ENCODE results near the gene PLXDC1.
"Not testable (repeated sequence)": the region's sequence is repeated elsewhere in the genome, so short reads cannot be mapped to it uniquely, and the experiment has no call there.

PLXDC1 gene

DNA sequence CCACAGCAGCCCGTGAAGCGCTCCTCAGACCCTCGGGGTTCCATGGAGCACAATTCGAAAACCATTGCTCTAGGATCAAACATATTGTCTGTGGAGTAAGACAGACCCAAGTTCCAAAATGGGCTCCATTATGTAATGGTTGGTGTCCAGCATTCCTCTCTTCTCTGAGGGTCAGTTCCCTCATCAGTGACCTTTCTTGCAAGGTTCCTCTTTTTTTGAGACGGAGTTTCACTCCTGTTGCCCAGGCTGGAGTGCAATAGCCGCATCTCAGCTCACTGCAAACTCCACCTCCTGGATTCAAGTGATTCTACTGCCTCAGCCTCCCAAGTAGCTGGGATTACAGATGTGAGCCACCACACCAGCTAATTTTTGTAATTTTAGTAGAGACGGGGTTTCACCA is 28.4 kb downstream of the PLXDC1 start:
- DNase-seq: no peak

DNA sequence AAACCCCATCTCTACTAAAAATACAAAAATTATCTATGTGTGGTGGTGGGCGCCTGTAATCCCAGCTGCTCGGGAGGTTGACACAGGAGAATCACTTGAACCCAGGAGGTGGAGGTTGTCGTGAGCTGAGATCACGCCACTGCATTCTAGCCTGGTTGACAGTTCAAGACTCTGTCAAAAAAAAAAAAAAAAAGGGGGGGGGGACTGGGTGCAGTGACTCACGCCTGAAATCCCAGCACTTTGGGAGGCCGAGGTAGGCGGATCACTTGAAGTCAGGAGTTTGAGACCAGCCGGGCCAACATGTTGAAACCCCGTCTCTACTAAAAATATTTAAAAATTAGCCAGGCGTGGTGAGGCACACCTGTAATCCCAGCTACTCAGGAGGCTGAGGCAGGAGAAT is 29.5 kb downstream of the PLXDC1 start:
- DNase-seq: not testable (repeated sequence)

DNA sequence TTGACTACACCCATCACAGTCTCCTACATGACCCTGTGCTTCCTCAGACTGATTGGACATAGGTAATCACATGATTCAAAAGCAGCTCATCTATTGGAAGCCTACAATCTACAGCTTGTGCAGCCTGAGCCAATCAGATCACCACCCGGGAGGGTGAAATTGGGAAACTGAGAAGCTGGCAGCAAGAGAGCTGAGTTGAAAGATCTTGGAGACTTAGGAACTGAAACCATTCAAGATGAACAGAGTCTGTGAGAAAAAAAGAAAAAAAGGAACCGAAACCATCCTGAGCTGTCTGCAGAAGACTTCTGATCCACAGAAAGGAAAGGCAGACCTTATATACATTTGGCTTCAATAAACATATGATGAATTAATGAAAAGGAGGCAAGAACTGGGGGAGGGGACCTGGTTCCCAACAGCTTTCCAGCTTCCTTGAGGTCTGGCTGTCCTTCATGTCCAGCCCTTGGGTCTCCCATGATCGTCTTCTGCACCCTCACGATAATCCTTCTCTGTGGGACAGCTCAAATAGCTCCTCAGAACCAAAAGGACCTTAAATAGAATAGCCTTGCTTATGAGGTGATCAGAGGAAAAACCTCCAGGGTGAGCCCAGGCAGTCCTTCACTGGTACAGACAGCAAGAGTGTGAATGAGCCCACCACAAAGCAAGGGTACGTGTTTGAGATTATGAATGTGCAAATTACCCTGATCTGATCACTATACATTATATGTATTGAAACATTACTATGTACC is 32.6 kb downstream of the PLXDC1 start:
- peak; percentile 54 for DNase-seq

DNA sequence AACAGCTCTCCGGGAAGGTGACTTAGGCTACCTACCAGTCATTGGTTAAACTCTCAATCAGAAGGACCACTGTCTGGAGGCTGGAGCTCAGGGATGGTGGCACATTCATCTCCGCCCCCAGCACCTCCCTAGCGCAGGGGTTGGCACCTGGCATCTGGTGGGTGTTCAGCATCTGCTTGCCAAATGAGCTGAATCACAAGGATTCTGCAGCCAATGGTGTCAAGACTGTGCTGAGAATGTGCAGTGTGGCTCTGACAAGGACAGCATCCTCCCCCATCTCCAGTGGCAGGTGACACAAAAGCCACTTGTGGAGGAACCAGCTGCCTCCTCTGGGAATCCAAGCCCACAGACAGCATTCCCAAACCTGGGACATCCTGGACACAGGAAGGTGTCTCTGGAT is 35.2 kb downstream of the PLXDC1 start:
- no peak for DNase-seq

DNA sequence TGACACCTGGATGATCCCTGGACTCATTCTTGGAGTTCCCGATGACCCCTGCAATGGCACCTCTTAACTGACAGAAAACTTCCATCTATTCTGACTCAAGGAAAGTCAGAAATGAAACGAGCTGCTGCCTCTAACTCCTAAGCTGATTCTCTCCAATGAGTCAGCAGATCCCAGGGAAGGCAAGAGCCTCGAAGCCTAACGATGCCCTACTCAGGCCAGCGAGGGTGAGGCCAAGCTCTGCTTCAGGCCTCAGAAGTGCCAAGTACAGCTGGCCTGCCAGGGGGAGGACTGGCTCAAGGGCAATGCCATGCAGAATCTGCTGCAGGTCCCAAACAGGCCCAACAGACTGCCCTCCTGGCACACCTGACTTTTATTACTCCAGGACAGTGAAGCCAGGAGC is 36.3 kb downstream of the PLXDC1 start:
- DNase-seq: no peak

DNA sequence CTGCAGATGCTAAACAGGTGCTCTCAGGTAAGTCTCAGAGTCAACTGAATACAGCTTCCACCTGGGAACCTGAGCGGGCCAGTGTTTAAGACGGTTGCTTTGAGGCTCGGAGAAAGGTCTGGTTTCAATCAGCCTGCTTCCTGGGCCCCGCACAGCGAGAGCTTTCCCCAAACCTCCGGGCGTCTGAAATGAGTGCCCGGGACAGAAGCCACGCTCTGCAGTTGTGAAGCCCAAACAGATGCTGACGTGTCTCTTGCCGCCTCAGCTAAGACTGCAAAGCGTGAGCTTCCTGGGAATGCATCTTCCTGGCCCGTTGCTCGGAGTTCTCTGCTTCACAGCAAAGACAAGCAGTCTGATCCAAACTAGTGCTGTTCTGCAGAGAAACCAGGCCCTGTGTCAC is 36.7 kb downstream of the PLXDC1 start:
- DNase-seq: no peak

DNA sequence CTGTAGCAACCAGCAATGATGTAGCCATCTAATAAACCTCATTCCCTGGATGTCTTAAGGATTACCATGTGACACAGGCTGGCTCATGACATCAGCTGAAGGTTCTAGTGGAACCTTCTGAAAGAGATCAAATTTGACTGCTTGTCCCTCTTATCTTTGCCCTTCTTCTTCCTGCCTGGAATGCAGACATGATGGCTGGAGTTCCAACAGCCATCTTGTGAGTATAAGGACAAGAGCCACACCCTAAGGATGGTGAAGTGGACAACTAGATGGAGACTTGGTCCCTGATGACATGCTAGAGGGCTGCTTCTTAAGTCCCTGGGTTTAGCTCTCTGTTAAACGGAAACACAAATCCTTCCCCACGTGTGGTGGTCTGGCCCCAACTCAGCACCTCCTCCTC is 37.6 kb downstream of the PLXDC1 start:
- no peak for DNase-seq

DNA sequence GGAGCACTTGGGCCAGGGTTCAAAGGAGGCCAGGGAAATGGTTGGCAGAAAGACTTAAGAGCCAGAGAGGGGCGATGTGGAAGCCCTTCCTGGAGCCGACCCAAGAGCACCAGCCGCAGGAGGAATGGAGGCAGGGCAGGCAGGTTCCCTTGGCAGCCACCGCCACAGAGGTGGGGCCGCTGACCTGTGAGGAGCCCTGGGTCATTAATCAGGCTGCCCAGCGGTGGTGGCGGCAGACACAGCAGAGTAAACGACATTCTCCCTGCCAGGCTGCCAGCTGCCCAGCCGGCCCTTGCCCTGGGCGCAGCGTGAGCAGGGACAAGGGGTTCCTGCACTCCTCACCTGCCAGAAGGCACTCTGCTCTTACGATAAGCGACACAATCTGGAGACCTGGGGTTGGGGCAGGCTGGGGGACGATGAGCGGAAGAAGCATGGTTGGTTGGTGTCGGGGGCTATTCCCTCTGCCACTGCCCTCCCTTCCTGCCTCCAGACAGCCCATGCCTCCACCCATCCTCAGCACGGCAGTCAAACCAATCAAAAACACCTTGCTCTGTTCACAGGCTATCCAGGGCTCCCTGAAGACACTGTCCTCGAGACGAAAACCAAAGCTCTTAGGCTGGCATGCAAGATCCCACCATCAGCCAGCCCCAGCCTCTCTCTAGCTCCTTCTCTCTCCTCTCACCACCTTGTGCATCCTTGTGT is 40.9 kb downstream of the PLXDC1 start:
- no peak for DNase-seq

DNA sequence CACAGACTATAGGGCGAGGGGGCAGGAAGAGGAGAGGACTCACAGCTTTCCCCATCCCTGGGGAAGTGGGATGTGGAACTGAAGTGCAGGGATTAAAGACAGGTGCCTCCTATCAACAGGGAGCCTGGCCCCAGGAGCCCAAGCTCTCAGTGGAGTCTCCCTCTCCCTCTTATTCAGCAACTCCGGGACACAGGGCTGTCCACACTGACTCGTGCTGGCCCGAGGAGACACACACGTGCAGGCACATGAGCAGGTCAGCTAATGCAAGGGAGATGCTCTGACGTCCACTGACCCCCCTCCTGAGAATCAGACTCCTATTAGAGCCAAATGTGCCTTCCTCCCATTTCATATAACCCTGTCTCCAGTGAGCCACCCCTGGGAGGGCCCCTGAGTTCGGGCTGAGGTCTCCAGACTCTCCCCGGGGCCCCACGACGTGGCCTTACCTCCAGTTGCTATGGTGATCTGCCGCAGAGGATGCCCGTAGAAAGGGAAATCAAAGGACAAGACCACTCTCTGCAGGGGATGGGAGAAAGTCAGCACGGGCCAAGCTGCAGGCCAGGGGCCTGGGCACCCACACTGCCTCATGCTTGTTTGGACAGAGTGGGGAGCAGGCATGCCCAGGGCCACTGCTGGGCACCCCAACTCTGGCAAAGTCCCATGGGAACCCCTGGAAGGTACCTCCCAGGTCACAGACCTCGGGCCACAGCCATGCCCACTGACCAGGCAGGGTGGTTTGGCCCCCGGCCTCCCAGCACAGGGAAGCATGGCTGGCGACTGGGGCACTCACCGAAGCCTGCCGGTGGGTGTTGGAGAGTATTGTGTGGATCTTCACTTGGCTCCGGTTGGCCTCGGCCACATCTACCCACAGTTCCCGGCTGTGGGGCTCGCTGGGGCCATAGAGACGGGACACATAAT is 42.7 kb downstream of the PLXDC1 start:
- no peak for DNase-seq

DNA sequence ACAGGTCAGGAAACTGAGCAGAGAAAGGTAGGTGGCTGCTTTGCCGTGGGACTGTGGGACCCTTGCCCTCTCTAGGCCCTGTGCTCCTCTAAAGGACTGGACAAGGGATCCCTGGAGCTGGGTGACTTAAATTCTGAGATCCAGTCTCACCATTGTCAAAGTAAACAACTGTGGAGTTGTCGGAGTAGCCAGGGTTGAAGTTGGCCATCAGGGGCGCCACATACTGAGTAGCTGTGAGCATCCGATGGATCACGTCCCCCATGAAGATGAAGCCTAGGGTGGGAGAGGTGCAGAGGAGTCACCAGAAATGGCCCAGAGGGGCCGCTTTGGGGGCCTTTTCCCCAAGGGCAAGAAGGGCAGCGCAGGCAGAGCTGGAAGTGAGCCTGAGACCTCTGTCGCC is 43.5 kb downstream of the PLXDC1 start:
- DNase-seq: no peak

DNA sequence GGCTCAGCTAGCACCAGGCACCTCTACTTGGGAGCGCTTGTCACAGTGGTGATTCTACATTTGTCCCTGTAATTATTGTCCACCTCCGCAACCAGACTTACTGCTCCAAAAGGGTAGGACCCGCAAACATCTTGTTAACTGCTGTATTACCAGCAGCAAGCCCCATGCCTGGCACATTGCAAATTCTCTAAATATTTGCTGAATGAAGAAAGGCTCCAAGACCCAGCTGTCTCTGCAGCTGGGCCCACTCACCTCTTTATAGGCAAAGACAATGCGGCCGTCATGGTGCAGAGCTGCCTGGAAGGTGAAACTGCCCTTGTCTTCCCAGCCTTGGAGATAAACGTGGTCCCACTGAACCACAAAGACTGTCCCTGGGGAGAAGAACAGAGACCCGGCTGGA is 44.3 kb downstream of the PLXDC1 start:
- no peak for DNase-seq

DNA sequence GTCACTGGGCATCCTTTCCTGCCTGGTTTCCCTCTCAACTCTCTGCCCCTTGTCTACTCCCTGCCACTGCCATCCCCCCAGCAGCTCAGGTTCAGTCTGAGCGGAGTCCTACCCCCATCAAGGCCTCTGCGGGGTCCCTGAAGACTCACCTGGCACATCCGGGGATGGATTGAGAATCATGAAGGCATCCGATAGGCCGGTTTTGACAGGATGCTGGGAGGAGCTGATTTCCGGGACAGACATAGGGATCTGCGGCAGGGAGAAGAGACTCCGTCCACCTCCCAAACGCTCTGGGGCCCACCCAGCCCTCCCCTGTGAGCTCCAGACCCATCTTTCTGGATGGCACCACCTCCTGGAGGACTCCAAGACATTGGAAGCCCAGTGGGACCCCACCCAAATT is 45.7 kb downstream of the PLXDC1 start:
- DNase-seq: no peak

DNA sequence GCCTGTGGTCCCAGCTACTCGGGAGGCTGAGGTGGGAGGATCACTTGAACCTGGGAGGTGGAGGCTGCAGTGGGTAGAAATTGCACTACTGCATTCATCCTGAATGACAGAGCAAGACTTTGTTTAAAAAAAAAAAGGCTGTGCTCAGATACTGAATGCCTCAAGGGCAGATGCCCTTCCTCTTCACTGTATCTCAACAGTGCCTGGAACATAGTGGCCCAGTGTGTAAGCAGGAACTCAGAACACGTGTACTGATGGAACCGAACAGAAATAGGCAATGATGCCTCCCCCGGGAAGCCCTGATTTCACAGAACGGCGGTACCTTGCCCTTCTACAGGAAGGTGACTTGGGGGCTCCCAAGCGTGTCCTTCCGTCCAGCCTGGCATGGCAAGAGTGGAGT is 46.8 kb downstream of the PLXDC1 start:
- no peak for DNase-seq

DNA sequence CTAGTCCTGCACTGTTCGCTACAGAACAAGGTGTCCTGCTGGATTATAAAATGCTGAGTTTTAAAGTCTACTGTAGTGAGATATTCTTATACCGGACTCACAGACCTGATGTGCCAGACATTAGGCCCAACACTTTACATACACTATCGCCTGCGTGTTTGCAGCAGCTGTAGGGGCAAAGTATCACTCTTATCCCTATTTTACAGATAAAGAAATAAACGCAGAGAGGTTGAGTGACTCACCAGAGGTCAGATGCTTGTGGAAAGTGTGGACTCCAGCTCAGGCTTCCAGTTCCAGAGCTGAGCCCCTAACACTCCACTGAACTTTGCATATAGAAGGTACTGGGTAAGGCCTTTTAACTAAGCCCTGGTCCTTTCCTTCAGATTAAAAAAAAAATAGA is 47.4 kb downstream of the PLXDC1 start:
- DNase-seq: no peak

DNA sequence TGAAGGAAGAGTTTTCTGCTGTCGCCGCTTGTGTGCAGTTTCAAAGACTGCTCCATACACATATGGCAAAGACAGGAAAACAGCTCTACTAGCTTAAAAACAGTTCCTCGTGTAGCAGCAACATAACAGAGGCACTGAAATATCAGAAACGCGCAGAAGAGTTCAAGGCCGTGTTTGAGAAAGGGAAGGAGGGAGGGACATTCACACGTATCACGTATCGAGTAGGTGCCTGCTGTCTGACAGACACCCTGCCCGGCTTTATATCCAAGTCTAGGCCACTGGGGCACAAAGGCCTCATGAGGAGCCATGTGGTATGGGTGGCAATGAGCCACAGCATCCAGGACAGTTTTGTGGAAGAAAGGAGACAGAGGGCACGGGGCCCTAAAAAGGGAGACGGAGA is 50.3 kb downstream of the PLXDC1 start:
- no peak for DNase-seq

DNA sequence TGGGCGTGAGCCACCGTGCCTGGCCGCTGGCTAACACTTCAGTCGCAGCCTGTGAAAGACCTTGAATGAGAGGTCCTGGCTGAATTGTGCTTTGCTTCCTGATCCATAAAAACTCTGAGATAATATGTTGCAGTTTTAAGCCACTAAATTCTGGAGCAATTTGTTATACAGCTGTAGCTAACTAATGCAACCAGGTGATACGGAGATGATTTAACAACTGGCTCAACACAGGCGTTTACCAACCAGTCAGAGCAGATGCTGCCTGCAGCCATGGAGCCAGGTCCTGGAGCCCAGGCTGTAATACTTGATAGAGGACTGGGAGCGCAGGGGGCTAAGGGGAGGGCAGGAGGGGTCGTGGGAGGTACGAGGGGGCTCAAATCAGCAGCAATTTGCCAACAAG is 50.9 kb downstream of the PLXDC1 start:
- no peak for DNase-seq

DNA sequence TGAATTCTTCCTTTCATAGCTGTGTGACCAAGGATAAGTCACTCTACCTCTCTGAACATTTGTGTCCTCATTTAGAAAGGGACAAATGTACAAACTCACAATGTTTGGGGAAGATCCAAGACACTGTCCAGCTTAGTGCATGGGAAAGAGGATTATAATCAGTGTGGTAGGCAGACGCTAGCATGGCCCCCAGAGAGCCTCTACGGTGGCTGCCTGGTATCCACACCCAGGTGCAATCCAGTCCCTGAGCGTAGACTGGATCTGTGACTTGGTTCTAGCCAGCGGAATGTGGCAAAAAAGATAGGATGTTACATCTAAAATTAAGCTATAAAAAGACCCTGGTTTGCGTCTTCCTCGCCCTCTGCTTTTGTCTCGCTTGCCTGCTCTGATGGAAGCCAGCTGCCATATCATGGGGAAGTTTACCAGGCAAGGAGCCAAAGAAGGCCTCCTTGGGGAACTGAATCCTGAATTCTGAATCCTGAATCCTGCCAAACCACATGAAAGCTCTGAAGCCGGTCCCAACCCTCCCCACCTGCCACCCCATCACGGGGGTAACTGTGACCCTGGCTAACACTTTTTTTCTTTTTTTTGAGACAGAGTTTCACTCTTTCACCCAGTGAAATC is 51.7 kb downstream of the PLXDC1 start:
- no peak for DNase-seq

DNA sequence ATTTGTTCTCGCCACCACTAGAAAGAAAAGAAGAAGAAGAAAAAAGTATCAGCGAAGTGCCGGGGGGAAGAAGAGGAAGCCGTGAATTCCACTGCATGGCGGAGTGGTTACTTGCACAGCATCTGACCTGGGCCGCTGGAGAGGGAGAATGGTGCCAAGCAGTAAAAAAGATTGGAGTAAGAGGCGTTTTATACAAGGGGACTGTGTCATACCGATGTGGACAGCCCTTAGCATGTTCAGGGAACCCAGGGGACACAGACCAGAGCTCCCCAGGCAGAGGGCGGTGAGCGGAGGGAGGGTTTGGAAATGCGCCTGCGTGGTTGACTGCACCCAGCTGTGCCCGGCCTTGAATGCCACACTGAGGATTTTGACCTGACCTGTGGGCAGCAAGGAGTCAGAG is 52.8 kb downstream of the PLXDC1 start:
- no peak for DNase-seq

DNA sequence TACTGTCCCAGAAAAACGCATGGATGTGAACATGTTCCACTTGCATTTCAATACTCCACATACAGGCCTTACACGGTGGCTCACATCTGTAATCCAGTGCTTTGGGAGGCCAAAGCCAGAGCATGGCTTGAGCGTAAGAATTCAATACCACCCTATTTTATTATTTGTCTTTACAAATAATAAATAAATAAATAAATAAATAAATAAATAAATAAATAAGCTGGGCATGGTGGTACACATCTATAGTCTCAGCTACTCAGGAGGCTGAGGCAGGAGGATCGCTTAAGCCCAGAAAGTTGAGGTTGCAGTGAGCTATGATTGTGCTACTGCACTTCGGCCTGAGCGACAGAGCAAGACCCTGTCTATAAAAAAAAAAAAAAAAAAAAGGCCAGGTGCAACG is 53.9 kb downstream of the PLXDC1 start:
- DNase-seq: no peak

DNA sequence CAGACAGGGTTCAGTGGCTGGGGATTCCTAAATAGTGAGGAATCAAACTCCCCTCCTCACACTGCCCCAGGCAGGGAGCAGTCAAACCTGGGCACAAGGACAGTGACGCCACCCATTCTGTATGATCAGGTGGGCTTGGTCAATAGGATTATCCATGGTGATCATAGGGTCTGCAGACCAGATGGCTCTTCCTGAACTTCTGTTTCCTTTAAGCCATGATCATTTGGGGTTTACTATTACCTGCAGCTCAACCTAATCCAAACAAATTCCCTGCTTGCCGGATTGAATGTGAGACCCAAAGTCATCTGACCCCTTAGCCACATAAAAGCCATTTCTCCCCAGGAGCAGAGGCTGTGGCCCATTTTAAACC is 54.3 kb downstream of the PLXDC1 start:
- no peak for DNase-seq

DNA sequence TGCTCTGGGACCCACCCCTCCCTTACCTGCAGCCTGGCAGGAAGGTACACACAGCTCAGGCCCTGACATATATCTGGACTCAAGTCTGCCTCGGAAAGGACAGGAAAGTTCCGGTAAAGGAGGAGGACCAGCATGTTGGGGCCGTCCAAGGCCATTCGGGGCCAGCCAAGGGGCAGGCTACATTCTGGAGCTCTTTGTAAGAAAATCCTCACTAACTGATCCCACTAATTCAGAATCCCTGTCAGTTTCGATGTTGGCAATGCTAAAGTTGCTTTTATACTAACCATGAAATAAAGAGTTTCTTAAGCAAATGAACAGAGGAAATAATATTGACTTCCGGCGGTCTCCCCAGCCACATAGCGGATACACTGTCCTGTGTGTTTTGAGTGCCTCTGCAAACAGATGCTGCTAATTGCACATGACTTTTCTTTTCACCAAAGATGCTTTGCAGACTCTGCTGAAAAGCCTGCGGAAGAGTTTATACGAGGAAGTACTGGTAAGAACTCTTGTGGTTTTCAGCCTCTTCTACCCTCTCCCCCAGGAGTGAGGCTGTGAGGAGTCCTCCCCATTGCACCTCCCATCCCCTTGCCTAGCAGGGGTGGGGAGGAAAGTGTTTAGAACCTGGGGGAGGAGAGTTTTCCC is 54.8 kb downstream of the PLXDC1 start:
- DNase-seq: peak; percentile 32

DNA sequence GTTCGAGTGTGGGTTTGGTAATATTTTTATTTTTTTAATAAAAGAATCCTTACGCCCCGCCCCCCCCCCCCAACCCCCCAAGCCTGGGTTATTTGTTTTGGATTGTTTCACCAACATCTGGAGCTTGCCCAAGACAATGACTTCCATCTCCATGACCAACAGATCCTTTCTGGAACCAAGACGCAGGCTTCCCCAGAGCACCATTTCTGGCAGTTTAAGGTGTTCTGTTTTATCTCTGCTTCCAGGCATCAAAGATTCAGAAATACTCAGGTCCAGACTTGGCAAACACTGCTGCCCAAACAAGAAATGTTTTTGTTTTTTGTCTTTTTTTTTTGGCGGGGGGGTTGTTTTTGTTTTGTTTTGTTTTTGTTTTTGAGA is 56.1 kb downstream of the PLXDC1 start:
- no peak for DNase-seq
